Smooth muscle cell (in vitro differentiated cells): ENCODE data around the gene RALY. TPM values are rescaled to one million over a fixed set of nuclear protein-coding genes. Genes with fewer than 3 reads are reported as not detected.

Experiments
- microRNA-seq: library from miRNA; unstranded; fragments of <30 nt; microRNA quantifications from one replicate; pipeline ENCODE4, GENCODE V29; 2016; ENCODE audit warnings: borderline number of aligned reads
- polyA plus RNA-seq: library from polyadenylated mRNA; unstranded; fragments of >200 nt; fragmentation: Nextera tagmentation; extraction: Ambion mirVana; gene quantifications from 2 replicates; pipeline ENCODE4 v1.2.1, GENCODE V29; 2016
- small RNA-seq: library from RNA; depleted of rRNA; stranded (forward); fragments of <200 nt; gene quantifications from one replicate; pipeline ENCODE3, GENCODE V24; 2014
- total RNA-seq: library from RNA; depleted of rRNA; stranded (reverse); fragments of >200 nt; gene quantifications from 2 replicates; pipeline ENCODE4 v1.2.3, GENCODE V29; 2014

RALY gene
- total and polyA plus RNA-seq, 2 experiments from 2014 or later: 99.7 to 218 TPM

Small RNA genes lying within 50 kb of the gene (microRNA-seq; reads per million reads assigned to microRNA genes)
- not detected for gene MIR4755

Small RNA genes lying within 50 kb of the gene (small RNA-seq; reads per million reads assigned to genes)
- gene MIR4755: not detected

Other genes starting within 250 kb of the RALY start
- 49.4 and 52.7 TPM in 2 replicates for gene CHMP4B, start 182.6 kb upstream of the RALY start, total RNA-seq
- gene CHMP4B, start 182.6 kb upstream of the RALY start, polyA plus RNA-seq: 6.2 and 7.1 TPM in 2 replicates
- gene EIF2S2, start 118.3 kb downstream of the RALY start, total RNA-seq: 68.8 and 69.8 TPM in 2 replicates
- gene EIF2S2, start 118.3 kb downstream of the RALY start, polyA plus RNA-seq: 38.2 and 38.6 TPM in 2 replicates
- gene ASIP, start 247.5 kb downstream of the RALY start, total RNA-seq: not detected in 2 replicates
- gene ASIP, start 247.5 kb downstream of the RALY start, polyA plus RNA-seq: not detected in 2 replicates